K562 (cell line): ENCODE measurements around the gene BTG2. TPM values are rescaled to one million over a fixed set of nuclear protein-coding genes. Genes with fewer than 3 reads are reported as not detected.

Source experiments
- BHLHE40 ChIP-seq: IDR thresholded peaks from 2 replicates; pipeline ENCODE4 v1.6.1; 2011; ENCODE audit warnings: low read length, improper control_type of control experiment
- CBFA2T3 ChIP-seq: fragments of 450-650 bp; IDR thresholded peaks from 2 replicates; pipeline ENCODE4 v1.6.1; 2017
- CTBP1 ChIP-seq: fragments of 450-650 bp; IDR thresholded peaks from 2 replicates; pipeline ENCODE4 v1.6.1; 2016; ENCODE audit warnings: borderline replicate concordance
- EHMT2 ChIP-seq: fragments of 450-650 bp; IDR thresholded peaks from 2 replicates; pipeline ENCODE4 v1.6.1; 2018; ENCODE audit warnings: antibody characterized with exemption
- ELF1 ChIP-seq: fragments of 200-800 bp; sonication (Bioruptor generic); IDR thresholded peaks from 2 replicates; pipeline ENCODE4 v1.6.1; 2016; ENCODE audit warnings: missing genetic modification characterization, missing compliant biosample characterization
- HEY1 ChIP-seq: fragments of 250-450 bp; sonication (Bioruptor Pico); IDR thresholded peaks from 2 replicates; pipeline ENCODE4 v1.5.0; 2020; ENCODE audit warnings: mild to moderate bottlenecking, moderate library complexity, borderline replicate concordance
- KLF16 ChIP-seq: IDR thresholded peaks from 2 replicates; pipeline ENCODE4 v1.6.1; 2016; ENCODE audit warnings: antibody characterized with exemption
- MECOM ChIP-seq: fragments of 250-450 bp; sonication (Bioruptor Pico); IDR thresholded peaks from 2 replicates; pipeline ENCODE4 v1.8.0; 2022; ENCODE audit warnings: inconsistent platforms
- RBM22 ChIP-seq: fragments of 200-400 bp; formaldehyde crosslinking; IDR thresholded peaks from 2 replicates; pipeline ENCODE4 v1.6.1; 2018; ENCODE audit warnings: low read length, low read depth; ENCODE audit not compliant: poor library complexity, severe bottlenecking
- TCF7 ChIP-seq: sonication (generic); IDR thresholded peaks from 2 replicates; pipeline ENCODE4 v1.6.1; 2016; ENCODE audit warnings: antibody characterized with exemption, borderline replicate concordance
- YY1 ChIP-seq, 3 experiments: IDR thresholded peaks; 2 replicates each; pipeline ENCODE4 v1.6.1; 2011; ENCODE audit warnings: low read length in 2 of 3, mild to moderate bottlenecking in 2 of 3, moderate library complexity in 2 of 3, borderline replicate concordance in 1 of 3, control low read depth in 1 of 3, low read depth in 1 of 3; ENCODE audit not compliant: insufficient read depth in 3 of 3, insufficient replicate concordance in 2 of 3, control insufficient read depth in 1 of 3, insufficient read length in 1 of 3; ENCODE audit errors: extremely low read depth in 1 of 3
- ZNF584 ChIP-seq: fragments of 200-800 bp; sonication (Bioruptor generic); IDR thresholded peaks from 2 replicates; pipeline ENCODE4 v1.6.1; 2016; ENCODE audit warnings: low read depth, mild to moderate bottlenecking, missing genetic modification characterization, missing compliant biosample characterization
- ZNF668 ChIP-seq: fragments of 250-450 bp; sonication (Bioruptor Pico); IDR thresholded peaks from 2 replicates; pipeline ENCODE4 v1.8.0; 2022; ENCODE audit warnings: mild to moderate bottlenecking, inconsistent platforms
- polyA plus RNA-seq, 8 experiments: library from polyadenylated mRNA; depleted of rRNA in 4 of 8; stranded (reverse) in 5 of 8; unstranded in 3 of 8; fragments of >200 nt; fragmentation: Nextera tagmentation in 2 of 8; fragmentation: Illumina TruSeq in 1 of 8; extraction: Ambion mirVana in 2 of 8; extraction: Trizol in 1 of 8; gene quantifications; 2 replicates each; pipeline versions ENCODE4 v1.2.1 to v1.2.3, GENCODE V29; 2011 to 2014; ENCODE audit warnings: inconsistent platforms in 1 of 8, missing spikeins in 1 of 8
- total RNA-seq, 7 experiments: library from RNA; depleted of rRNA in 6 of 7; stranded (reverse); fragments of >200 nt in 6 of 7; fragmentation: Illumina TruSeq in 2 of 7; extraction: Trizol in 2 of 7; gene quantifications; 2 replicates each; pipeline versions ENCODE4 v1.2.1 to v1.2.3, GENCODE V29; 2011 to 2021; ENCODE audit warnings: low replicate concordance in 1 of 7
- TF ChIP-seq, protein P1 (sequence below), 2 experiments: fragments of 450-650 bp in 1 of 2; sonication (generic) in 1 of 2; formaldehyde crosslinking in 1 of 2; IDR thresholded peaks in 1 of 2; conservative IDR thresholded peaks in 1 of 2; 2 replicates each; pipeline versions ENCODE4 v1.6.1 to v1.8.1; 2016 to 2023; ENCODE audit warnings: mild to moderate bottlenecking in 2 of 2, moderate library complexity in 2 of 2, inconsistent platforms in 1 of 2, missing genetic modification reagents in 1 of 2
- TF ChIP-seq, protein P2 (sequence below), 2 experiments: fragments of 450-650 bp; IDR thresholded peaks; 2 replicates each; pipeline ENCODE4 v1.6.1; 2016; ENCODE audit warnings: mild to moderate bottlenecking in 2 of 2, borderline replicate concordance in 1 of 2, low read depth in 1 of 2, moderate library complexity in 1 of 2

The BTG2 gene
- total and polyA plus RNA-seq, 9 of the 15 experiments (the other 6 are each of a cell fraction or from before 2014, with no cell fraction given), result 2.3 to 41.9 (median 8.7) TPM

DNA sequence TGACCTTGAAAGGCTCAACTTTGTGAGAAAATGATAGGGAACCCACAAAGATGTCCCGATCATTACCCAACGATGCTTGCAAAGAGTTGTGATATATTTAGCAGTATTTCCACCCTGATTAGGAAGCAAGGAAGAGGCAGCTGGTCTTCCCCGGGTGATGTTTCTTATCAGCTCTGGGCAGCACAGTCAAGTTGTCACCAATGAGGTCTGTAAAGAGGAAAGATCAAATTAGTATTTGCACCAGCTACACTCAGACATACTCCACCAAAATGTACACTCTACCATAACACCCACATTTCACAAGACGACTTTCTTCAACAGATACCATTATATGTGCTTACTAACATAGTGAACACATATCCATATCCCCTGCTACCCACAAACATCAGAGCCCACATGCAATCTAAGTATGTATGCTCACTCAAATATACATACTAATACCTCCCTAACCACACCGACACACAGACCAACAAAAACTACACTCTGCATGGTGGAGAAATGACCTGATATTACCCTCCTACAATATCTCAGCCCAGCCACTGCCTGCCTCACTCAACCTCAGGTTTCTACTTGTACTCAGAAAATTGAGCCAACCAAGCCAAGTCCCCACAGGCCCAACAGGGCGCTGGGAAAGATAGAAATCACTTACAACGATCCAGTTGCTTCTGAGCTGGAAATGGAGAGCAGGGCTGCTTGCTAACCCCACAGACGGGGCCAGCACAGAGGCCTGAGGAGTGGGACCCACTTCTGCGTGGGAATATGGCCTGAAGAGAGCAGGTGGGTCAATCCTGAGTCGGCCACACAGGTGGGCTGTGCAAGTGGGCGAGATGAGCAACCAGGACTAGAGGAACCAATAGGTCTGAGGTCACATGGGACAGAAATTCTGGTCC lies 4.6 kb upstream of the BTG2 start (continued):
- TF ChIP-seq TCF7, result no peak
- peak; percentile 62; the same call in 1 of the 2 replicates for TF ChIP-seq EHMT2
- TF ChIP-seq RBM22, result no peak
- TF ChIP-seq, protein P1, sequence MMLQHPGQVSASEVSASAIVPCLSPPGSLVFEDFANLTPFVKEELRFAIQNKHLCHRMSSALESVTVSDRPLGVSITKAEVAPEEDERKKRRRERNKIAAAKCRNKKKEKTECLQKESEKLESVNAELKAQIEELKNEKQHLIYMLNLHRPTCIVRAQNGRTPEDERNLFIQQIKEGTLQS (IDR thresholded peaks at IDR 0.05), result peak; percentile 35; the same call in 1 of the 2 replicates
- TF ChIP-seq, protein P1 (CRISPR knock-in tag; conservative IDR thresholded peaks at IDR 0.05), result no peak
- no peak for TF ChIP-seq YY1 (IDR thresholded peaks at IDR 0.05; ENCODE audit: borderline replicate concordance in 1 of 3, control insufficient read depth in 1 of 3, extremely low read depth in 1 of 3, insufficient read depth in 3 of 3, insufficient read length in 1 of 3, insufficient replicate concordance in 2 of 3, low read depth in 1 of 3, low read length in 2 of 3)
- TF ChIP-seq ZNF668 (CRISPR knock-in tag), result no peak
- peak; percentile 96 for TF ChIP-seq ZNF584 (CRISPR knock-in tag)
- 0 out of 2 replicates have a peak, but pooled peaks have one; percentile 23 for TF ChIP-seq HEY1 (CRISPR knock-in tag)
- TF ChIP-seq CBFA2T3, result peak; percentile 98
- peak; percentile 98 for TF ChIP-seq CTBP1
- TF ChIP-seq ELF1 (tag), result 0 out of 2 replicates have a peak, but pooled peaks have one; percentile 17
- peak; percentile 83; the same call in 1 of the 2 replicates for TF ChIP-seq MECOM
- TF ChIP-seq, protein P2, sequence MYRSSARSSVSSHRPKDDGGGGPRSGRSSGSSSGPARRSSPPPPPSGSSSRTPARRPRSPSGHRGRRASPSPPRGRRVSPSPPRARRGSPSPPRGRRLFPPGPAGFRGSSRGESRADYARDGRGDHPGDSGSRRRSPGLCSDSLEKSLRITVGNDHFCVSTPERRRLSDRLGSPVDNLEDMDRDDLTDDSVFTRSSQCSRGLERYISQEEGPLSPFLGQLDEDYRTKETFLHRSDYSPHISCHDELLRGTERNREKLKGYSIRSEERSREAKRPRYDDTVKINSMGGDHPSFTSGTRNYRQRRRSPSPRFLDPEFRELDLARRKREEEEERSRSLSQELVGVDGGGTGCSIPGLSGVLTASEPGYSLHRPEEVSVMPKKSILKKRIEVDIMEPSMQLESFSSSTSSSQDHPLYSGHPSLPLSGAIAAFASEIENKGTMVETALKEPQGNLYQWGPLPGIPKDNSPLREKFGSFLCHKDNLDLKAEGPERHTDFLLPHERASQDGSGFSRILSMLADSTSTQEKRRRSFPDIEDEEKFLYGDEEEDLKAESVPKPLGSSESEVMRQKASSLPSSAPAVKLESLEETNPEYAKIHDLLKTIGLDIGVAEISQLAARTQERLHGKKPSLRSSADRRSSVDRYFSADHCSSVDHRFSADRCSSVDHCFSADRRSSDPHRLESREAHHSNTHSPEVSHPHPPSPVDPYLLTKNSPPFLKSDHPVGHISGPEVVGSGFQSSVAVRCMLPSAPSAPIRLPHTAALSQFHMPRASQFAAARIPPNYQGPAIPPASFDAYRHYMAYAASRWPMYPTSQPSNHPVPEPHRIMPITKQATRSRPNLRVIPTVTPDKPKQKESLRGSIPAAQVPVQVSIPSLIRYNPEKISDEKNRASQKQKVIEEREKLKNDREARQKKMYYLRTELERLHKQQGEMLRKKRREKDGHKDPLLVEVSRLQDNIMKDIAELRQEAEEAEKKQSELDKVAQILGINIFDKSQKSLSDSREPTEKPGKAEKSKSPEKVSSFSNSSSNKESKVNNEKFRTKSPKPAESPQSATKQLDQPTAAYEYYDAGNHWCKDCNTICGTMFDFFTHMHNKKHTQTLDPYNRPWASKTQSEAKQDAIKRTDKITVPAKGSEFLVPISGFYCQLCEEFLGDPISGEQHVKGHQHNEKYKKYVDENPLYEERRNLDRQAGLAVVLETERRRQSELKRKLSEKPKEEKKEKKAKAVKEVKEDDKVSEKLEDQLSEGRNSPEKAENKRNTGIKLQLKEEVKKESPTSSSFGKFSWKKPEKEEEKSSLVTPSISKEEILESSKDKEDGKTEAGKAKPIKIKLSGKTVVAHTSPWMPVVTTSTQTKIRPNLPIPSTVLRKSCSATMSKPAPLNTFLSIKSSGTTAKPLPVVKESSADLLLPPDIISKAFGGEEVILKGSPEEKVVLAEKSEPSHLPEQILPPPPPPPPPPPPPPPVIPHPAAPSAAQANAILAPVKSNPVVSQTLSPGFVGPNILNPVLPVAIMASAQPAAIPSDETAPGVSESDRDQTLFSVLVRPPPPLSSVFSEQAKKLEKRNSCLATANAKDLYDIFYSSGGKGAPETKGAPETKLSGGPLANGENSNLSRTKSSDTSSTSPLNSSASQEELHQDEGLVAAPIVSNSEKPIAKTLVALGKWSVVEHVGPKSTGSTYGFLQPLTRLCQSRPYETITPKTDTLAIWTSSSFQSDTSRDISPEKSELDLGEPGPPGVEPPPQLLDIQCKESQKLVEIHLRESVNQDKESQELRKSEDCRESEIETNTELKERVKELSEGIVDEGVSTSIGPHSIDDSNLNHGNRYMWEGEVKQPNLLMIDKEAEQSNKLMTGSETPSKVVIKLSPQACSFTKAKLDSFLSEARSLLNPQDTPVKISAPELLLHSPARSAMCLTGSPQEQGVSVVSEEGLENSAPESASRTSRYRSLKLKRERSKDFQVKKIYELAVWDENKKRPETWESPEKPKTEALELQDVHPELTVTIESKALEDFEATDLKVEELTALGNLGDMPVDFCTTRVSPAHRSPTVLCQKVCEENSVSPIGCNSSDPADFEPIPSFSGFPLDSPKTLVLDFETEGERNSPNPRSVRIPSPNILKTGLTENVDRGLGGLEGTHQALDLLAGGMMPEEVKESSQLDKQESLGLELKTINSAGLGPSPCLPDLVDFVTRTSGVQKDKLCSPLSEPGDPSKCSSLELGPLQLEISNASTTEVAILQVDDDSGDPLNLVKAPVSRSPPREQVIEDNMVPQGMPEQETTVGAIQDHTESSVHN (IDR thresholded peaks at IDR 0.05; ENCODE audit: borderline replicate concordance in 1 of 2, low read depth in 1 of 2), result 0 out of 4 replicates have a peak, but pooled peaks of 1 of the 2 experiments have one; percentile 16
- peak; percentile 30; the same call in 1 of the 2 replicates for TF ChIP-seq BHLHE40
- peak; percentile 98 for TF ChIP-seq KLF16
